PC-9 (cell line): ENCODE data around the gene GDPD5.

Source experiments
- EZH2 ChIP-seq: fragments of 200-600 bp; sonication (generic); IDR thresholded peaks from 2 replicates; pipeline ENCODE4 v1.8.0; 2017; ENCODE audit warnings: antibody characterized with exemption, low read depth
- TF ChIP-seq, protein P1 (sequence below): fragments of 200-600 bp; sonication (generic); conservative IDR thresholded peaks from 2 replicates; pipeline ENCODE4 v1.6.1; 2017; ENCODE audit warnings: mixed run types, antibody characterized with exemption, mild to moderate bottlenecking, moderate library complexity

DNA sequence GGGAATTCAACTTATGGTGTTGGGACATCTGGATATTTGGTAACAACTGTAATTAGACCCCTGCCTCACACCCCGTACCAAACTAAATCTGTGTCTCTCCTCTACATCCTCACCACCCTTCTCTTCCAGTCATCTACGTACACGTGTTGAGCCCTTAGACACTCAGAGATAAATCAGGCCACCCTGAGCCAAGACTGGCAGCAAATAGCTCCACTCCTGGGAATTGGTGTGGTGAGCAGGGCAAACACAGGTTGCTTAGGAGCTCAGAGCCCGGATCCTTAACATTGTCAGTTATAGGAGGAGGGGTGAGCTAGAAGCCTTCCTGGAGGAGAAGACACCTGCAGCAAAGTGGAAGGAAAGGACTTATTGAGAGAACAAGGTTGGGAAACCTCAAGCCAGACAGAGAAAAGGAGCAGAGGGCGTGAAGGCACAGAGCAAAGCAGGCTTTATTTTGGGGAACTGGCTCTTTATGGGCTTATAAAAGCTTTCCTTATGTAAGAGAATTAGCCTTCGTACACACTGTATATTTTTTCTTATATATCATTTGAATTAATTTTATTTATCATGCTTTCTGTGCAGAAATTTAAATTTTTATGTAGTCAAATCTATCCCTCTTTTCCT, 55.8 kb downstream of the GDPD5 start:
- TF ChIP-seq, protein P1, sequence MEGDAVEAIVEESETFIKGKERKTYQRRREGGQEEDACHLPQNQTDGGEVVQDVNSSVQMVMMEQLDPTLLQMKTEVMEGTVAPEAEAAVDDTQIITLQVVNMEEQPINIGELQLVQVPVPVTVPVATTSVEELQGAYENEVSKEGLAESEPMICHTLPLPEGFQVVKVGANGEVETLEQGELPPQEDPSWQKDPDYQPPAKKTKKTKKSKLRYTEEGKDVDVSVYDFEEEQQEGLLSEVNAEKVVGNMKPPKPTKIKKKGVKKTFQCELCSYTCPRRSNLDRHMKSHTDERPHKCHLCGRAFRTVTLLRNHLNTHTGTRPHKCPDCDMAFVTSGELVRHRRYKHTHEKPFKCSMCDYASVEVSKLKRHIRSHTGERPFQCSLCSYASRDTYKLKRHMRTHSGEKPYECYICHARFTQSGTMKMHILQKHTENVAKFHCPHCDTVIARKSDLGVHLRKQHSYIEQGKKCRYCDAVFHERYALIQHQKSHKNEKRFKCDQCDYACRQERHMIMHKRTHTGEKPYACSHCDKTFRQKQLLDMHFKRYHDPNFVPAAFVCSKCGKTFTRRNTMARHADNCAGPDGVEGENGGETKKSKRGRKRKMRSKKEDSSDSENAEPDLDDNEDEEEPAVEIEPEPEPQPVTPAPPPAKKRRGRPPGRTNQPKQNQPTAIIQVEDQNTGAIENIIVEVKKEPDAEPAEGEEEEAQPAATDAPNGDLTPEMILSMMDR = no peak
- no peak for TF ChIP-seq EZH2
